HG03064 (cell line): Measurements from ENCODE around the gene ADGRA1.

Source experiments
- ATAC-seq: cut with Tn5 transposase; IDR thresholded peaks from one replicate; pipeline ENCODE4 v1.9.1; 2021; ENCODE audit warnings: low read depth; ENCODE audit not compliant: unreplicated experiment

Gene ADGRA1

GRCh38 chr10:133160826-133161471 lies 73.2 kb downstream of the ADGRA1 start:
- no peak for ATAC-seq

- no peak for ATAC-seq
Measured at GRCh38 chr10:133161486-133162109, 73.9 kb downstream of the ADGRA1 start.

- no peak for ATAC-seq
Measured at GRCh38 chr10:133162178-133162909, 74.6 kb downstream of the ADGRA1 start.

GRCh38 chr10:133162910-133163856 lies 75.5 kb downstream of the ADGRA1 start:
- ATAC-seq = no peak

GRCh38 chr10:133163889-133164815 lies 76.4 kb downstream of the ADGRA1 start:
- no peak for ATAC-seq

GRCh38 chr10:133164816-133165555 lies 77.3 kb downstream of the ADGRA1 start:
- no peak for ATAC-seq

GRCh38 chr10:133165556-133166503 lies 78.1 kb downstream of the ADGRA1 start:
- ATAC-seq = no peak

GRCh38 chr10:133166504-133166827 lies 78.7 kb downstream of the ADGRA1 start:
- ATAC-seq = no peak

- ATAC-seq = no peak
Measured at GRCh38 chr10:133166828-133167692, 79.3 kb downstream of the ADGRA1 start.

- ATAC-seq = no peak
Measured at GRCh38 chr10:133167693-133168616, 80.2 kb downstream of the ADGRA1 start.

GRCh38 chr10:133168617-133169031 lies 80.9 kb downstream of the ADGRA1 start:
- ATAC-seq = no peak

GRCh38 chr10:133169173-133169947 lies 81.6 kb downstream of the ADGRA1 start:
- ATAC-seq = no peak

- ATAC-seq = no peak
Measured at GRCh38 chr10:133170092-133170491, 82.4 kb downstream of the ADGRA1 start.

GRCh38 chr10:133173860-133174640 lies 86.3 kb downstream of the ADGRA1 start:
- no peak for ATAC-seq
